Thymus (tissue), 11 donors: ENCODE measurements around the gene CXCL9. TPM values are rescaled to one million over a fixed set of nuclear protein-coding genes. Genes with fewer than 3 reads are reported as not detected.
"Not testable (repeated sequence)": the region's sequence is repeated elsewhere in the genome, so short reads cannot be mapped to it uniquely, and the experiment has no call there.

Experiments
- DNase-seq, 9 donors: peaks; one replicate each; pipeline ENCODE4 v3.0.0-alpha.2; 2013; ENCODE audit warnings: low spot score in 9 of 9, low read depth in 6 of 9, missing footprints in 1 of 9
- H3K27ac ChIP-seq, 2 donors: one replicate each; pipeline ENCODE4 v1.5.1; 2013; ENCODE audit warnings: control low read depth in 1 of 2, low read depth in 1 of 2, low read length in 1 of 2, mild to moderate bottlenecking in 1 of 2, moderate library complexity in 1 of 2
- H3K27me3 ChIP-seq, 2 donors: one replicate each; pipeline ENCODE4 v1.5.1; 2013; ENCODE audit warnings: low read length in 1 of 2; ENCODE audit not compliant: control insufficient read depth in 2 of 2, insufficient read depth in 1 of 2
- H3K36me3 ChIP-seq, 2 donors: one replicate each; pipeline ENCODE4 v1.5.1; 2013; ENCODE audit warnings: low read length in 1 of 2, mild to moderate bottlenecking in 1 of 2, moderate library complexity in 1 of 2; ENCODE audit not compliant: control insufficient read depth in 2 of 2, insufficient read depth in 2 of 2
- H3K4me1 ChIP-seq, 2 donors: one replicate each; pipeline ENCODE4 v1.5.1; 2013; ENCODE audit warnings: low read length in 2 of 2; ENCODE audit not compliant: control insufficient read depth in 2 of 2, insufficient read depth in 2 of 2
- H3K4me3 ChIP-seq, 2 donors: one replicate each; pipeline ENCODE4 v1.5.1; 2013; ENCODE audit warnings: low read length in 2 of 2, control low read depth in 1 of 2, mild to moderate bottlenecking in 1 of 2
- H3K9me3 ChIP-seq, 2 donors: one replicate each; pipeline ENCODE4 v1.5.1; 2013; ENCODE audit warnings: low read length in 1 of 2, mild to moderate bottlenecking in 1 of 2; ENCODE audit not compliant: control insufficient read depth in 2 of 2, insufficient read depth in 1 of 2
- WGBS: extraction: QIAGEN DNeasy Blood & Tissue Kit; methylation state at CpG from one replicate; pipeline ENCODE4 v1.1.7; 2013; 5-methylcytosine and 5-hydroxymethylcytosine counted together
- polyA plus RNA-seq: library from polyadenylated mRNA; stranded (reverse); fragments of 200-250 nt; gene quantifications from one replicate; pipeline ENCODE4 v1.2.3, GENCODE V29; 2013
- total RNA-seq: library from RNA; stranded (reverse); fragments of 120-200 nt; gene quantifications from one replicate; pipeline ENCODE4 v1.2.4, GENCODE V29; 2013
- donor health status: healthy.

The CXCL9 gene
- total and polyA plus RNA-seq, 2 donors: 38.7 to 40.0 TPM

- no peak for DNase-seq
- WGBS: 90% methylated on average over 3 of the region's 3 CpGs
Observed at GRCh38 chr4:76003620-76004019, 3.7 kb downstream of the CXCL9 start.

DNA sequence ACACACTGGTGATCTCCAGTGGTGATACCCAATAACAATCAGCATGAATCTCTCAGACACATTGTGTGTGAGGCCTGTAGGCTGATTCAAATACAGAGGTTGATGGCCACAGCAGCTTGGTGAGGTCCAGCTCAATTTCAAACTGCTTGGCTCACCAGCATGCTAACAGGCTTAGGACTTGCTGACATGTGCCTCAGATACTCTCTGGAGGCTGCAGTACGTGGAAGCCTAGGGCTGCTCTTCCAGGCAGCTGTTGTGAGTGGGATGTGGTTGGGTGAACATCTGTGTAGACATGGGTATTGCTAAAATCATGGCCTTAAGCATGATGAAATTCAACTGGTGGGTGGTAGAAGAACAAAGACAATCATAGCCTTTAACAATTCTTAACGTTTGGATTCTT is 4.3 kb downstream of the CXCL9 start:
- no peaks in the 10 kb centered on the region for H3K9me3 ChIP-seq
- DNase-seq: no peak
- no peaks in the 10 kb centered on the region for H3K27me3 ChIP-seq
- no peak overlapping the region for H3K27ac ChIP-seq
- H3K4me1 ChIP-seq: peaks cover 0 to 11% of the 10 kb centered on the region in 2 donors
- 75% methylated on average over 2 of the region's 2 CpGs for WGBS
- H3K36me3 ChIP-seq: no peaks in the 10 kb centered on the region
- H3K4me3 ChIP-seq: no peak overlapping the region

More at GRCh38 chr4:76003620-76004019, 3.7 kb downstream of the CXCL9 start:
- H3K36me3 ChIP-seq: no peaks in the 10 kb centered on the region
- no peak overlapping the region for H3K4me3 ChIP-seq
- no peaks in the 10 kb centered on the region for H3K27me3 ChIP-seq
- H3K4me1 ChIP-seq: peaks cover 0 to 11% of the 10 kb centered on the region in 2 donors
- no peaks in the 10 kb centered on the region for H3K9me3 ChIP-seq
- H3K27ac ChIP-seq: no peak overlapping the region

- H3K4me3 ChIP-seq: no peak overlapping the region
- no peak overlapping the region for H3K27ac ChIP-seq
- H3K9me3 ChIP-seq: no peaks in the 10 kb centered on the region
- 95% methylated on average over 4 of the region's 4 CpGs for WGBS
- peaks cover 0 to 11% of the 10 kb centered on the region in 2 donors for H3K4me1 ChIP-seq
- no peak for DNase-seq
- no peaks in the 10 kb centered on the region for H3K36me3 ChIP-seq
- no peaks in the 10 kb centered on the region for H3K27me3 ChIP-seq
Observed at GRCh38 chr4:76002176-76002575, 5.1 kb downstream of the CXCL9 start.

GRCh38 chr4:76001700-76002099 is 5.6 kb downstream of the CXCL9 start:
- Histone ChIP-seq H3K27ac (no peak overlapping the region), H3K4me3 (no peak overlapping the region), H3K9me3 (no peaks in the 10 kb centered on the region), H3K4me1 (peaks cover 0 to 11% of the 10 kb centered on the region in 2 donors), H3K36me3 (no peaks in the 10 kb centered on the region), H3K27me3 (no peaks in the 10 kb centered on the region)
- WGBS: 95% methylated on average over 7 of the region's 7 CpGs
- no peak for DNase-seq

DNA sequence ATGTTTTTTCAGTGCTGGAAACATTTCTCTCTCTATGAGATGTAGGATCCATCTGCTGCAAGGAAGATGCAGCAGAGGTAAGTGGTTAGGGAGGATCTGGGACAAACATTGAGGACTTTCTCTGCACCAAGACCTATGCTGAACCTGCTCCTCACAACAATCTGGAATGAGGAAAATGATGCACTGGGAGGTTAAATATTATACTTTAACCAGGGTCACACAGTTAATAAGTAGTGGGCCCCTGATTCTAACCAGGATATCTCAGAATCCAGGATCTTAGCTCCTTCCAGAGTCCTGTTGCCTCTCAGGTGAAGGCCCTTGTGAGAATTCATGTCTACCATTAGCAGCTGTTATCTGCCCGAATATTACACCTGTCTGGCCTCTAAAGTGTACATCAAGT is 7.0 kb downstream of the CXCL9 start:
- no peak overlapping the region for H3K4me3 ChIP-seq
- no peak for DNase-seq
- H3K36me3 ChIP-seq: no peaks in the 10 kb centered on the region
- peaks cover 0 to 11% of the 10 kb centered on the region in 2 donors for H3K4me1 ChIP-seq
- no peak overlapping the region for H3K27ac ChIP-seq
- WGBS: 96% methylated on average over 1 of the region's 1 CpG
- no peaks in the 10 kb centered on the region for H3K27me3 ChIP-seq
- no peaks in the 10 kb centered on the region for H3K9me3 ChIP-seq

DNA sequence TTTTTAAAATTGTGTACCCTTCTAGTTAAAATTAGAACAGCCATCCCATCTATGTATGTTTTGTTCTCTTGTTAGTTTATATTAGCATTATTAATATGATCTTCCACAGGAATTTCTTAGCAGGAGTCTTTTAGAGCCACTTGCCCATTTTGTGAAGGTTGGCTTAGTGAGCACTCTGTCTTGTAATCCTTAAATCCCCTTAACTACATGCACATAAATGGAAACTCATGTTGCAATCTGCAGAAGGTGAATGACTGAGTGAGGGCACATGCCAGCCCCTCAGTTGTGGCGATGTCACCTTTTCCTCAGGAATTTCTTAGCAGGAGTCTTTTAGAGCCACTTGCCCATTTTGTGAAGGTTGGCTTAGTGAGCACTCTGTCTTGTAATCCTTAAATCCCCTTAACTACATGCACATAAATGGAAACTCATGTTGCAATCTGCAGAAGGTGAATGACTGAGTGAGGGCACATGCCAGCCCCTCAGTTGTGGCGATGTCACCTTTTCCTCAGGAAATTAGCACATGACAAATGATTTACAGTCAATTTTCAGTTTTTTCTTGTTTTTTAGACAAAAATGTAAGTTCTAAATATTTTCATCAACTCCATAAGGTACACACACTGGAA is 8.7 kb downstream of the CXCL9 start:
- H3K4me3 ChIP-seq, H3K4me1 ChIP-seq, H3K27ac ChIP-seq, H3K9me3 ChIP-seq, DNase-seq, H3K27me3 ChIP-seq, H3K36me3 ChIP-seq: not testable (repeated sequence)
- 93% methylated on average over 2 of the region's 2 CpGs for WGBS

DNA sequence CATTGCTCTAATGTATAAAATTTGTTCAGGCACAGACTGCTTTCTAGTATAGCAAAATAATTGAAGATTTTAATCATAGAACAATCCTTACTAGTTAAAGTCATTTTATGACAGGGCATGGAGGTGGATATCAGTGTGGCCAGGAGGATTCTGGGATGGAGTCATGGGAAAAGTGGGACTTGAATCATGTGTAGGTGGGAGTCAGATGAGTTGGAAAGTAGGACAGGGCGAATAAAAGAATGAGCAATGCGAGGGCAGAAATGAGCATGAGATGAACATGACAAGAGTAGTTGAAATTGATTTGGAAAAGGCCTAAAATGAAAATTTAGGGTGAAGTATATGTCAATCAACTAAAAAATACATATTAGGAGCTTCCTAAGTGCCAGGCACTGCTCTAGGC is 9.4 kb downstream of the CXCL9 start:
- Histone ChIP-seq H3K4me3 (no peak overlapping the region), H3K9me3 (no peaks in the 10 kb centered on the region), H3K36me3 (no peaks in the 10 kb centered on the region), H3K4me1 (peaks cover 0 to 3% of the 10 kb centered on the region in 2 donors), H3K27ac (no peak overlapping the region), H3K27me3 (no peaks in the 10 kb centered on the region)
- 96% methylated on average over 2 of the region's 2 CpGs for WGBS
- DNase-seq: no peak

DNA sequence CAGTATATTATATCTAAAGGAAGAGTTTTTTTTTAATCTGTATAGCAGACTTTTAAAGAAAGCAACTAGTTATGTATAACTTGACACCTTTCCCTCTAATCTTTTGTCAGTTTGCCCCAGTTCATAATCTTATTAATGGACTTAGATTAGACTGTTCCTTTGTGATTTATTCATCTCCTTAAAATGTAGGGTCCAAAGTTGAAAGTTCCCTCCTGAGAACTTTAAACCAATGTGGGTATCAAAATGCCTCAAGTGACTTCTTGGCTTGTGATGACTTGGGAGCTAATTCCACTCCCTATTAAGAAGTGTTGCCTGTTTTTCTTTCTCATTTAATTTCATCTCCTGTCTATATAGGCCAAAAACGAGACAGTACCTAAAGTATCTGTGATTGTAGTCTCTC is 10.2 kb downstream of the CXCL9 start:
- Histone ChIP-seq H3K27ac (no peak overlapping the region), H3K27me3 (no peaks in the 10 kb centered on the region), H3K9me3 (no peaks in the 10 kb centered on the region), H3K4me1 (no peaks in the 10 kb centered on the region), H3K4me3 (no peak overlapping the region), H3K36me3 (no peaks in the 10 kb centered on the region)
- 90% methylated on average over 1 of the region's 1 CpG for WGBS
- no peak for DNase-seq

DNA sequence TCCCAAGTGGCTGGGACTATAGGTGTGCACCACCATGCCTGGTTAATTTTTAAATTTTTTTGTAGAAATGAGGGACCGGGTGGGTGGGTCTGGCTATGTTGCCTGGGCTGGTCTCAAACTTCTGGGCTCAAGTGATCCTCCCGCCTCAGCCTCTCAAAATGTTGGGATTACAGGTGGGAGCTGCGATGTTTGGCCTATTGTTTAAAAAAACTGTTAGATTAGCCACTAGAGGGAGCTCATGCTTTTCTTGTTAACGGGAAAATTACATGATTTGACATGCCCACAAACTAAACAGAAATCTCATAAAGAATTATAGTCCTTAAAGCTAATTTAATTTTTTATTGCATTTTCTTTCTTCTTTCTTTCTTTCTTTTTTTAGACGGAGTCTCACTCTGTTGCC is 11.6 kb downstream of the CXCL9 start:
- Histone ChIP-seq H3K36me3 (no peaks in the 10 kb centered on the region), H3K4me3 (no peak overlapping the region), H3K4me1 (peaks cover 4 to 5% of the 10 kb centered on the region in 2 donors), H3K27ac (no peak overlapping the region), H3K27me3 (no peaks in the 10 kb centered on the region), H3K9me3 (no peaks in the 10 kb centered on the region)
- 29% methylated on average over 5 of the region's 5 CpGs for WGBS
- peak in 8 of 9 donors; percentile 21 to 57 (median 34) for DNase-seq
